Measurements from ENCODE around the gene ASTN1. TPM values are rescaled to one million over a fixed set of nuclear protein-coding genes. Genes with fewer than 3 reads are reported as not detected.

The ASTN1 gene
- total RNA-seq, 2 experiments from 2014 or later = not detected

GRCh38 chr1:177181631-177182291 is 17.2 kb upstream of the ASTN1 start:
- intact Hi-C loops (cut with micrococcal nuclease) = loop anchor here (1.0 to 10.0 kb wide), 3 partner anchors 284 to 807 kb away; no protein-coding TSS in a partner anchor
- no peaks in the 10 kb centered on the region for H3K36me3 Mint-ChIP-seq (ENCODE audit: low read depth)

DNA sequence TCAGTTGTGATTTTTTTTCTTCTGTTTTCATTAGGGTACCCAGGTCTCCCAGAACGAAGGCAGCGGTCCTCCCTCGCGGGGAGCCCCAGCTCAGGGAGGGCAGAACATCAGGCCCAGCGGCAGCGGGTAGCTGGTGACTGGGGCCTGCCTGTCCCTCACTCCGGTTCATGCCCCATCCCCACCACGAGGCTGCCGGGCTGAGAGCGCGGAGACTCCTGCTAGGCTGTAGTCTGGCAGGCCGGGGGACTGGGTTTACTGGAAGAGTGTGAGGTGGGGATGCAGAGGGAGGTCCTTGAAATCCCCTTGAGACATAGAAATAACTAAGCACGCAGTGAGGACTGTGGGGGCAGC is 16.7 kb upstream of the ASTN1 start:
- intact Hi-C loops (cut with micrococcal nuclease) = loop anchor here (1.0 to 10.0 kb wide), 3 partner anchors 284 to 806 kb away; no protein-coding TSS in a partner anchor
- H3K27me3 Mint-ChIP-seq (ENCODE audit: low read depth) = peaks cover 44% of the 10 kb centered on the region
- no peak overlapping the region for H3K27ac Mint-ChIP-seq
- H3K4me3 Mint-ChIP-seq = peak overlapping the region; percentile 36
- CTCF ChIA-PET = no interaction called here
- no peak for DNase-seq
- H3K36me3 Mint-ChIP-seq (ENCODE audit: low read depth) = no peaks in the 10 kb centered on the region
- H3K9me3 Mint-ChIP-seq = no peaks in the 10 kb centered on the region
- peaks cover 8% of the 10 kb centered on the region for H3K4me1 Mint-ChIP-seq (ENCODE audit: low read depth)

More at GRCh38 chr1:177181631-177182291, 17.2 kb upstream of the ASTN1 start:
- Mint-ChIP-seq H3K27ac (no peak overlapping the region), H3K4me3 (peak overlapping the region; percentile 36), H3K4me1 (ENCODE audit: low read depth) (peaks cover 8% of the 10 kb centered on the region), H3K9me3 (no peaks in the 10 kb centered on the region), H3K27me3 (ENCODE audit: low read depth) (peaks cover 48% of the 10 kb centered on the region)
- DNase-seq = peak; percentile 42
- CTCF ChIA-PET = interaction anchor here (0.9 to 1.0 kb wide), 2 partner anchors 9 to 132 kb away, joined by 3 to 4 read pairs; no protein-coding TSS in a partner anchor

DNA sequence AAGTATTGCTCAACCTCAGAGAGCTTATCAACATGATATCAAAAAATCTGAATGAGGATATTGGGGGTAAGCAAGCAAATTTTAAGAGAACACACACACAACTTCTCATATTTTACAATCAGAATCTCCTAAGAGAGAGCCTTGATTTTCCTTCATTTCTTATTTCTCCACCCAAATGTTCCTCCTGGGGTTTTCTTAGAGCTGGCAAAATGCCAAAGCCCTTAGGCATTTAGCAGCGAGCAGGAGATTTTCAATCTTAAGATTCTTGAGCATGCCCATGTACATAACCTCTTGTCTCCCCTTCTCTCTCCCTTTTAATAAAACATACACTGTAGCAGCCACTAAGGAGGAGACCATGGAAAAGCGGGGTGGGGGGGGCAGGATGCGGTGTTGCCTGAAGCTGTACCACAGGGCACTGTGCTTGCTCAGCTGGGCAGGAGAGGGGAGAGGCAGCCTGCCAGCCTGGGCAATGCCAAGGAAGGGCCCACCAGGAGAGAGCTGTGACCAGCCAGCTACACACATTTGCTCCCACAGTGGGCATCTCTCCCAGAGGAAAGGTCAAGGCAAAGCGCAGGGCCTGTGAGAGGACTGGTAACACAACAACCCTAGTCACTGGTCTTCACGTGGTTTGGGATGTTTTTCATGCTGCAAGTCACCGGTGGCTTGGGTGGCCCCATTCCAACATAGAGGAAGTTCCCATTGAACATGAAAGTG is 10.6 kb upstream of the ASTN1 start:
- intact Hi-C loops (cut with micrococcal nuclease) = no loop called here
- no peaks in the 10 kb centered on the region for H3K36me3 Mint-ChIP-seq (ENCODE audit: low read depth)
- CTCF ChIA-PET = no interaction called here
- no peak for DNase-seq
- no peaks in the 10 kb centered on the region for H3K9me3 Mint-ChIP-seq
- peaks cover 20% of the 10 kb centered on the region for H3K27me3 Mint-ChIP-seq (ENCODE audit: low read depth)
- H3K4me1 Mint-ChIP-seq (ENCODE audit: low read depth) = no peaks in the 10 kb centered on the region
- H3K27ac Mint-ChIP-seq = no peak overlapping the region
- H3K4me3 Mint-ChIP-seq = no peak overlapping the region

DNA sequence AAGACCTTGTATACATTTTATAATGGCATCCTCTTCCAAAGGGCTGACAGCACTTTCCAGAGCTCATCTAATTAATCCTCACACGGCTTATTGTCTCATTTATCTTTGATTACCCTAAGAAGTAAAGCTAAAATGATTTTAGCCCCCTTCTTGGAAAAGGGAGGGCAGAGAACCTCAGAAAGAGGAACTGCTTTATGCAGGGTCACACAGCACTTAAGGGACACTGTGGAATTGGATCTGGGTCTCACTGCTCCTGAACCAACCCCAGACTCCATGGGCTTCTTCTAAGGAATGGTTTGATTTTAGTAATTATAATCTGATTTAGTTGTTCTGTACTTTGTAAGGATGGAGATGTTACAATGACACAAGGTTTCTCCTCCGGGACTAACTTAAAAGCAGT is 9.5 kb upstream of the ASTN1 start:
- CTCF ChIA-PET = no interaction called here
- Mint-ChIP-seq H3K27ac (no peak overlapping the region), H3K9me3 (no peaks in the 10 kb centered on the region), H3K36me3 (ENCODE audit: low read depth) (no peaks in the 10 kb centered on the region), H3K4me3 (no peak overlapping the region), H3K27me3 (ENCODE audit: low read depth) (peaks cover 15% of the 10 kb centered on the region), H3K4me1 (ENCODE audit: low read depth) (no peaks in the 10 kb centered on the region)
- DNase-seq = no peak
- intact Hi-C loops (cut with micrococcal nuclease) = no loop called here

DNA sequence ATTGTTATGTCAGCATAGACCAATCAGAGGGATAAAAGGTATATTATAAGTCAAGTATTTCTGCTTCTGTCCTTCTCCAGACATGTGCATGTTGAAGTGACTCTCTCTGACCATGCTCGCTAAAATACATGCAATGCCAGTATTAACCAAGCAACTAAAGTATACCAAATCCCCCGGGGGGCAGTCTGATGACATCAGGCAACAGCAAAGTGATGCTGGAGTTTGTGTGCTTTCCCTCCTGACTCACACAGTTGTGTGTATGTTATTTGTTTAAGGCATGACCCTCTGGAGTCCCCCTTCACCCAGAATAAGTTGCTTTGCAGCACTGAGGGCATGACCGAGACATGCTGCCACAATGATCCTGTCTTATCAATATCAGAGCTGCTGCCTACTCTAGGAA is 8.4 kb upstream of the ASTN1 start:
- intact Hi-C loops (cut with micrococcal nuclease) = no loop called here
- Mint-ChIP-seq H3K4me1 (ENCODE audit: low read depth) (no peaks in the 10 kb centered on the region), H3K27ac (no peak overlapping the region), H3K36me3 (ENCODE audit: low read depth) (no peaks in the 10 kb centered on the region), H3K4me3 (no peak overlapping the region), H3K27me3 (ENCODE audit: low read depth) (peaks cover 11% of the 10 kb centered on the region), H3K9me3 (no peaks in the 10 kb centered on the region)
- DNase-seq = no peak
- CTCF ChIA-PET = interaction anchor here (1.3 kb wide), 1 partner anchor 9 kb away, joined by 4 read pairs; no protein-coding TSS in a partner anchor

GRCh38 chr1:177172272-177172671 is 7.8 kb upstream of the ASTN1 start:
- Mint-ChIP-seq H3K36me3 (ENCODE audit: low read depth) (no peaks in the 10 kb centered on the region), H3K9me3 (no peaks in the 10 kb centered on the region), H3K4me1 (ENCODE audit: low read depth) (no peaks in the 10 kb centered on the region), H3K27me3 (ENCODE audit: low read depth) (peaks cover 11% of the 10 kb centered on the region), H3K4me3 (no peak overlapping the region), H3K27ac (no peak overlapping the region)
- CTCF ChIA-PET = interaction anchor here (1.3 kb wide), 1 partner anchor 10 kb away, joined by 4 read pairs; no protein-coding TSS in a partner anchor
- intact Hi-C loops (cut with micrococcal nuclease) = no loop called here
- DNase-seq = no peak

DNA sequence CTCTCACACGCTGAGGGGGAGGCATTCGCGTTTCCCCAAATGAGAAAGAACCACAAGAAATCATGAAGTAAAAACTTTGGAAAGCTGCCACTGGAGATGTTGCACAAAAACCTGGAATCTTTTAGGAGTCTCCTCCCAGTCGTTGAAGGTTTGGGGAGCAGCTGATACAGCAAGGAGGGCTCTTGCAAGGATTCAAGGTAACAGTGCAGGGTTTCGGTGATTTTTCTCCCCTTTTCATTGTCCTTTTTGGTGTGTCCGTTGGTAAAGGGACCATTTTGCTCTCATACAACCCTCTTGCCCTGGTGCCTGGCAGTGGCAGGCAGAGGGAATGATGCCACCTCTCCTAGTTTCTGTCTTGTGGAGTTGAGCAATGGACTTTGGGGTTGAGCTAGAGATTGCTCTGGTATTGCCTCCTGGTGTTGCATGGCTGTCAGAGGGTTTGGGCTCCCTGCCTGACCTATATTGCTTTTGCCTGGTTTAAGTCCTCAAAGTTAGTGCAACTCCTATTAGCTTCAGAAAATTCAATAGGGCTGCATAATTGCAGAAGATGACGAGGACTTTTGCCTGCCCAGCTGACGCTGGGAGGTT is 7.1 kb upstream of the ASTN1 start:
- Mint-ChIP-seq H3K4me3 (no peak overlapping the region), H3K36me3 (ENCODE audit: low read depth) (no peaks in the 10 kb centered on the region), H3K27ac (no peak overlapping the region), H3K4me1 (ENCODE audit: low read depth) (no peaks in the 10 kb centered on the region), H3K9me3 (no peaks in the 10 kb centered on the region), H3K27me3 (ENCODE audit: low read depth) (peaks cover 11% of the 10 kb centered on the region)
- intact Hi-C loops (cut with micrococcal nuclease) = no loop called here
- no peak for DNase-seq
- CTCF ChIA-PET = no interaction called here

- CTCF ChIA-PET = no interaction called here
These were observed 6.4 kb upstream of the ASTN1 start, which contains the start of gene BRINP2 for GRCh38 chr1:177170756-177171535. BRINP2 (plus strand) TSS chr1:177170958; CDS start chr1:177229877, 58,919 bp downstream.

DNA sequence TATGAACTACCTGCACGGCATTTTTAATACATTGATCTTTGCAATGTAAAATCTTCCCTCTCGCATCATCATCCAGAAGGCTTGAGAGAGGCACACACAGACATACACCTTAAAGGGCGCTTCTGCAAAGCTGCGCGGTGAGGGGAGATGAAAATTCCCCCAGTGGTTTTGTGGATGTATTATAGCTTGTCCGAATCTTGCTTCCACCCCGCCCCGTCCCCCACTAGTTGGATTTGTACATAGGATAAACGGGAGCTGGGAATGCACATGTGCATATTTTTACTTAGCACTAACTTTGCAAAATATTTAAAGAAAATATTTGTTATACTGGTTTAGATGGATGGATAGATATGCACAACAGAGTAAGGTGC is 542 bp upstream of the ASTN1 start:
- peaks cover 4% of the 10 kb centered on the region for H3K36me3 Mint-ChIP-seq (ENCODE audit: low read depth)
- H3K9me3 Mint-ChIP-seq = no peaks in the 10 kb centered on the region
- intact Hi-C loops (cut with micrococcal nuclease) = no loop called here
- H3K27ac Mint-ChIP-seq = no peak overlapping the region
- peaks cover 19% of the 10 kb centered on the region for H3K27me3 Mint-ChIP-seq (ENCODE audit: low read depth)
- CTCF ChIA-PET = no interaction called here
- peaks cover 4% of the 10 kb centered on the region for H3K4me1 Mint-ChIP-seq (ENCODE audit: low read depth)
- H3K4me3 Mint-ChIP-seq = no peak overlapping the region
- no peak for DNase-seq

More at GRCh38 chr1:177170756-177171535, 6.4 kb upstream of the ASTN1 start, which contains the start of gene BRINP2:
- no peaks in the 10 kb centered on the region for H3K4me1 Mint-ChIP-seq (ENCODE audit: low read depth)
- H3K4me3 Mint-ChIP-seq = no peak within 1 kb of the TSS
- peaks cover 11% of the 10 kb centered on the region for H3K27me3 Mint-ChIP-seq (ENCODE audit: low read depth)
- H3K27ac Mint-ChIP-seq = no peak within 1 kb of the TSS
- intact Hi-C loops (cut with micrococcal nuclease) = no loop called here
- DNase-seq = peak; percentile 5
- no peaks in the 10 kb centered on the region for H3K36me3 Mint-ChIP-seq (ENCODE audit: low read depth)
- no peaks in the 10 kb centered on the region for H3K9me3 Mint-ChIP-seq

DNA sequence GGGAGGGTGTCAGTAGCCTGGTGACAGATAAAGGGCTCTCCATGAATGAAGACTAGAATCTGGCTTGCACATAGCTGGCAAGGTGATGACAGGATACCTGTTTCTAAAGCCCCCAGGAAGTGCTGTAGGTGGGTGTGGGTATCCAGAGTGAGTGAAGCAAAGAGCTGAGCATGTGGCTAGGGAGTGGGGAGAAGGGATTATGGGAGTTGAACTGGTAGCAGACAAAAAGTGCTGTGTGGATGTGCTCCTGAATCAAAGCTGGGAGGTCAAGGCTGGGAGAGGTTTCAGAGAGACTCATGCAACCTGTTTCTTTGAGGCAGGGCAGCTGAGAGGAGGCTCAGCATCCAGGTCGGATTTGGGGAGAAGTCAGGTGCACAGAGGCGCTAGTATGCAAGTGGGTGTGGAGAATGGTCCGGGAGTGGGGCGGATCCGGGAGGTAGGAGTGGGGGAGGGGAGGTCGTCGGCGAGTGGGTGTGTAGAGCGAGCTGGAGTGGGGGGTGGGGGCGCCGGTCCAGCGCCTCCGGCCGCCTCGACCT is 600 bp downstream of the ASTN1 start:
- no peaks in the 10 kb centered on the region for H3K9me3 Mint-ChIP-seq
- intact Hi-C loops (cut with micrococcal nuclease) = no loop called here
- H3K4me1 Mint-ChIP-seq (ENCODE audit: low read depth) = peaks cover 4% of the 10 kb centered on the region

GRCh38 chr1:177162243-177162642 is 2.3 kb downstream of the ASTN1 start:
- peaks cover 4% of the 10 kb centered on the region for H3K36me3 Mint-ChIP-seq (ENCODE audit: low read depth)
- peaks cover 19% of the 10 kb centered on the region for H3K27me3 Mint-ChIP-seq (ENCODE audit: low read depth)

More for the DNA sequence above, 600 bp downstream of the ASTN1 start:
- CTCF ChIA-PET = no interaction called here
- DNase-seq = no peak
- peaks cover 4% of the 10 kb centered on the region for H3K36me3 Mint-ChIP-seq (ENCODE audit: low read depth)
- H3K27me3 Mint-ChIP-seq (ENCODE audit: low read depth) = peaks cover 19% of the 10 kb centered on the region
- no peak overlapping the region for H3K4me3 Mint-ChIP-seq
- H3K27ac Mint-ChIP-seq = no peak overlapping the region

DNA sequence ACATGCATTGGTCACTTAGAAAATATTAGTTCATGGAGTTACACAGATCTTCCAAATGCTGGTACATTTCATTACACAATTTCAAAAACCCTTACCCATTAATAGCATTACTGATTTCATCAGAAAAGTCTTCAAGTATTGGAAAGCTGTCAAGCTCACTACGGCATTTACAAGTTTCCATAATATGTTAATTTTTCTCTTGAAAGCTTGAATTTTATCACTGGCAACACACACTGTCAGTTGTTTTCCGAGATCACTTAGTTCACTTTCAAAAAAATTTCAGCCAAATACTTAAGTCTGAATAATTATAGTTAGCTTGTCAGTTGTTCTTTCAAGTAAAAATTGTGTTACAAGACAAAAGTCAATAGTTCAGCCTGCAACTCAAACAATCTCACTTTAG is 18.0 kb downstream of the ASTN1 start:
- CTCF ChIA-PET = no interaction called here
- no peaks in the 10 kb centered on the region for H3K4me1 Mint-ChIP-seq (ENCODE audit: low read depth)
- H3K4me3 Mint-ChIP-seq = no peak overlapping the region
- no peaks in the 10 kb centered on the region for H3K9me3 Mint-ChIP-seq
- H3K27ac Mint-ChIP-seq = no peak overlapping the region
- DNase-seq = no peak
- peaks cover 1% of the 10 kb centered on the region for H3K27me3 Mint-ChIP-seq (ENCODE audit: low read depth)
- no peaks in the 10 kb centered on the region for H3K36me3 Mint-ChIP-seq (ENCODE audit: low read depth)
- intact Hi-C loops (cut with micrococcal nuclease) = no loop called here

More at GRCh38 chr1:177162243-177162642, 2.3 kb downstream of the ASTN1 start:
- CTCF ChIA-PET = no interaction called here
- Mint-ChIP-seq H3K9me3 (no peaks in the 10 kb centered on the region), H3K27ac (no peak overlapping the region), H3K4me1 (ENCODE audit: low read depth) (peaks cover 4% of the 10 kb centered on the region), H3K4me3 (no peak overlapping the region)
- no peak for DNase-seq
- intact Hi-C loops (cut with micrococcal nuclease) = no loop called here
